Measurements from ENCODE around the gene NUBP2. TPM values are rescaled to one million over a fixed set of nuclear protein-coding genes. Genes with fewer than 3 reads are reported as not detected.

NUBP2 gene
- total and polyA plus RNA-seq, 10 of the 15 experiments (the other 5 are each of a cell fraction or from before 2014, with no cell fraction given), result 1.9 to 129 (median 51.7) TPM

GRCh38 chr16:1818873-1819525 lies 36.2 kb downstream of the NUBP2 start:
- Histone ChIP-seq H3K36me3 (ENCODE audit: control insufficient read depth in 2 of 2, insufficient read depth in 2 of 2, low read length in 1 of 2) (no peaks in the 10 kb centered on the region; a peak in 2 of 4 replicates), H4K20me1 (ENCODE audit: control insufficient read depth, insufficient read depth) (no peaks in the 10 kb centered on the region), H3K27me3 (replicated peaks in 1 of 2; ENCODE audit: control insufficient read depth in 2 of 2, insufficient read depth in 2 of 2, low read length in 1 of 2) (no peaks in the 10 kb centered on the region), H3K4me1 (ENCODE audit: control insufficient read depth, insufficient read depth, low read length) (no peaks in the 10 kb centered on the region), H3K79me2 (ENCODE audit: control insufficient read depth, insufficient read depth, low read length) (no peaks in the 10 kb centered on the region), H3K9me3 (replicated peaks; ENCODE audit: control insufficient read depth, insufficient read depth, low read length) (no peaks in the 10 kb centered on the region), H3K27ac (ENCODE audit: control insufficient read depth, insufficient read depth) (no peak overlapping the region), H3K9ac (ENCODE audit: control insufficient read depth, insufficient read depth, low read length) (no peak overlapping the region), H3K4me3 (no peak overlapping the region), H2AFZ (ENCODE audit: control insufficient read depth, low read depth, low read length) (no peak overlapping the region), H3K4me2 (ENCODE audit: control insufficient read depth, insufficient read depth) (no peak overlapping the region)
- RAD21 ChIA-PET (ENCODE audit: unreplicated experiment), result no interaction called here
- CTCF ChIA-PET, result no interaction called here
- in situ Hi-C loops (cut with MboI) (no loop called here), intact Hi-C loops (cut with micrococcal nuclease; ENCODE audit: unreplicated experiment) (no loop called here)
- no peak for ATAC-seq
- DNase-seq (ENCODE audit: low read depth, low spot score), result no peak
- FAIRE-seq, result no peak
- POLR2A ChIA-PET, result no interaction called here
- SMC1A ChIA-PET (ENCODE audit: uncharacterized antibody, unreplicated experiment), result no interaction called here
- WGBS (ENCODE audit: insufficient coverage, insufficient replicate concordance, low lambda C conversion rate, missing lambda C conversion rate), result 95% methylated on average over 33 of the region's 35 CpGs
- no TSS peak for BruUV-seq (replicated peaks)
- no peak for TF ChIP-seq NR2C2 (IDR thresholded peaks at IDR 0.05; ENCODE audit: borderline replicate concordance, control insufficient read depth, insufficient read length, low read depth)
- TF ChIP-seq CUX1 (IDR thresholded peaks at IDR 0.05; ENCODE audit: insufficient replicate concordance, low read depth, low read length), result no peak
- TF ChIP-seq, protein P1, sequence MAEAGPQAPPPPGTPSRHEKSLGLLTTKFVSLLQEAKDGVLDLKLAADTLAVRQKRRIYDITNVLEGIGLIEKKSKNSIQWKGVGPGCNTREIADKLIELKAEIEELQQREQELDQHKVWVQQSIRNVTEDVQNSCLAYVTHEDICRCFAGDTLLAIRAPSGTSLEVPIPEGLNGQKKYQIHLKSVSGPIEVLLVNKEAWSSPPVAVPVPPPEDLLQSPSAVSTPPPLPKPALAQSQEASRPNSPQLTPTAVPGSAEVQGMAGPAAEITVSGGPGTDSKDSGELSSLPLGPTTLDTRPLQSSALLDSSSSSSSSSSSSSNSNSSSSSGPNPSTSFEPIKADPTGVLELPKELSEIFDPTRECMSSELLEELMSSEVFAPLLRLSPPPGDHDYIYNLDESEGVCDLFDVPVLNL (IDR thresholded peaks at IDR 0.05; ENCODE audit: low read depth, low read length), result no peak
- TF ChIP-seq MEF2B (IDR thresholded peaks at IDR 0.05; ENCODE audit: partially characterized antibody, poor library complexity, severe bottlenecking), result no peak
- no peak for TF ChIP-seq STAT3 (IDR thresholded peaks at IDR 0.05; ENCODE audit: low read depth, low read length)
- TF ChIP-seq, protein P2, sequence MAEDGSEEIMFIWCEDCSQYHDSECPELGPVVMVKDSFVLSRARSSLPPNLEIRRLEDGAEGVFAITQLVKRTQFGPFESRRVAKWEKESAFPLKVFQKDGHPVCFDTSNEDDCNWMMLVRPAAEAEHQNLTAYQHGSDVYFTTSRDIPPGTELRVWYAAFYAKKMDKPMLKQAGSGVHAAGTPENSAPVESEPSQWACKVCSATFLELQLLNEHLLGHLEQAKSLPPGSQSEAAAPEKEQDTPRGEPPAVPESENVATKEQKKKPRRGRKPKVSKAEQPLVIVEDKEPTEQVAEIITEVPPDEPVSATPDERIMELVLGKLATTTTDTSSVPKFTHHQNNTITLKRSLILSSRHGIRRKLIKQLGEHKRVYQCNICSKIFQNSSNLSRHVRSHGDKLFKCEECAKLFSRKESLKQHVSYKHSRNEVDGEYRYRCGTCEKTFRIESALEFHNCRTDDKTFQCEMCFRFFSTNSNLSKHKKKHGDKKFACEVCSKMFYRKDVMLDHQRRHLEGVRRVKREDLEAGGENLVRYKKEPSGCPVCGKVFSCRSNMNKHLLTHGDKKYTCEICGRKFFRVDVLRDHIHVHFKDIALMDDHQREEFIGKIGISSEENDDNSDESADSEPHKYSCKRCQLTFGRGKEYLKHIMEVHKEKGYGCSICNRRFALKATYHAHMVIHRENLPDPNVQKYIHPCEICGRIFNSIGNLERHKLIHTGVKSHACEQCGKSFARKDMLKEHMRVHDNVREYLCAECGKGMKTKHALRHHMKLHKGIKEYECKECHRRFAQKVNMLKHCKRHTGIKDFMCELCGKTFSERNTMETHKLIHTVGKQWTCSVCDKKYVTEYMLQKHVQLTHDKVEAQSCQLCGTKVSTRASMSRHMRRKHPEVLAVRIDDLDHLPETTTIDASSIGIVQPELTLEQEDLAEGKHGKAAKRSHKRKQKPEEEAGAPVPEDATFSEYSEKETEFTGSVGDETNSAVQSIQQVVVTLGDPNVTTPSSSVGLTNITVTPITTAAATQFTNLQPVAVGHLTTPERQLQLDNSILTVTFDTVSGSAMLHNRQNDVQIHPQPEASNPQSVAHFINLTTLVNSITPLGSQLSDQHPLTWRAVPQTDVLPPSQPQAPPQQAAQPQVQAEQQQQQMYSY (CRISPR knock-in tag; IDR thresholded peaks at IDR 0.05), result no peak
- TF ChIP-seq FOS (IDR thresholded peaks at IDR 0.05; ENCODE audit: borderline replicate concordance, extremely low read depth, insufficient read length), result no peak
- TF ChIP-seq STAT1 (conservative IDR thresholded peaks at IDR 0.05), result no peak
- TF ChIP-seq IRF3 (IDR thresholded peaks at IDR 0.05), result no peak
- TF ChIP-seq GABPA (IDR thresholded peaks at IDR 0.05; ENCODE audit: low read depth), result no peak
- no peak for TF ChIP-seq HDGF (IDR thresholded peaks at IDR 0.05)
- TF ChIP-seq MXI1 (IDR thresholded peaks at IDR 0.05; ENCODE audit: low read depth, low read length), result no peak
